K562 (cell line): Measurements from ENCODE around the gene KCNG4.

Experiments
- CEBPB ChIP-seq: fragments of 450-650 bp; IDR thresholded peaks from 2 replicates; pipeline ENCODE4 v1.6.1; 2016; ENCODE audit warnings: missing genetic modification characterization, missing compliant biosample characterization
- CEBPZ ChIP-seq: fragments of 150-350 bp; IDR thresholded peaks from 2 replicates; pipeline ENCODE4 v1.6.1; 2014; ENCODE audit warnings: low read depth, mild to moderate bottlenecking, low read length, borderline replicate concordance
- E2F6 ChIP-seq, 2 experiments: IDR thresholded peaks; 2 replicates each; pipeline ENCODE4 v1.6.1; 2011; ENCODE audit warnings: borderline replicate concordance in 1 of 2, control low read depth in 1 of 2, low read depth in 1 of 2, low read length in 1 of 2, mild to moderate bottlenecking in 1 of 2, mixed read lengths in 1 of 2, moderate library complexity in 1 of 2; ENCODE audit not compliant: insufficient read depth in 1 of 2, insufficient read length in 1 of 2, poor library complexity in 1 of 2, severe bottlenecking in 1 of 2; ENCODE audit errors: extremely low read depth in 1 of 2
- GTF2F1 ChIP-seq: IDR thresholded peaks from 2 replicates; pipeline ENCODE4 v1.6.1; 2011; ENCODE audit warnings: low read depth, low read length, improper control_type of control experiment
- TAF7 ChIP-seq: fragments of 450-650 bp; IDR thresholded peaks from 2 replicates; pipeline ENCODE4 v1.6.1; 2016; ENCODE audit warnings: missing genetic modification characterization, missing compliant biosample characterization
- TEAD4 ChIP-seq, 2 experiments: sonication (generic) in 1 of 2; formaldehyde crosslinking in 1 of 2; IDR thresholded peaks; 2 replicates each; pipeline versions ENCODE4 v1.6.1 to v1.8.0; 2012 to 2022; ENCODE audit warnings: borderline replicate concordance in 1 of 2, inconsistent platforms in 1 of 2, low read length in 1 of 2, mild to moderate bottlenecking in 1 of 2, missing genetic modification reagents in 1 of 2
- U2AF2 ChIP-seq: fragments of 200-400 bp; formaldehyde crosslinking; optimal IDR thresholded peaks from 2 replicates; pipeline ENCODE3; 2017; ENCODE audit warnings: low read depth, mild to moderate bottlenecking, low read length
- ZNF174 ChIP-seq: fragments of 250-450 bp; sonication (Bioruptor Pico); IDR thresholded peaks from 2 replicates; pipeline ENCODE4 v1.4.0; 2020; ENCODE audit warnings: mild to moderate bottlenecking

- TF ChIP-seq E2F6 (IDR thresholded peaks at IDR 0.05; ENCODE audit: borderline replicate concordance in 1 of 2, extremely low read depth in 1 of 2, insufficient read depth in 1 of 2, insufficient read length in 1 of 2, low read depth in 1 of 2, low read length in 1 of 2, poor library complexity in 1 of 2, severe bottlenecking in 1 of 2) (no peak), ZNF174 (no peak), CEBPZ (no peak), TEAD4 (IDR thresholded peaks at IDR 0.05; ENCODE audit: low read length) (no peak), TEAD4 (CRISPR knock-in tag; IDR thresholded peaks at IDR 0.05; ENCODE audit: borderline replicate concordance) (no peak), TAF7 (tag) (no peak), GTF2F1 (no peak), U2AF2 (no peak), CEBPB (tag) (no peak)
Measured at GRCh38 chr16:84220851-84221250, 19.0 kb downstream of the KCNG4 start.
